GM23338 (cell line): Measurements from ENCODE around the gene ZNF277. TPM values are rescaled to one million over a fixed set of nuclear protein-coding genes. Genes with fewer than 3 reads are reported as not detected.

Experiments
- ATAC-seq: fragments of 200-7000 bp; cut with Tn5 transposase; 3 replicates; pipeline ENCODE4 v1.9.1; 2020
- DNase-seq: peaks from one replicate; pipeline ENCODE4 v3.0.0-alpha.2; 2015; ENCODE audit warnings: low spot score
- H2AFZ ChIP-seq: fragments of 200-600 bp; sonication (generic); 2 replicates; pipeline ENCODE4 v1.8.0; 2016; ENCODE audit warnings: antibody characterized with exemption, mild to moderate bottlenecking, moderate library complexity
- H3F3A ChIP-seq: fragments of 200-600 bp; sonication (generic); replicated peaks from 2 replicates; pipeline ENCODE4 v1.8.0; 2017; ENCODE audit warnings: antibody characterized with exemption, mixed run types, low read depth
- H3K27ac ChIP-seq: fragments of 200-600 bp; sonication (generic); 2 replicates; pipeline ENCODE4 v1.6.1; 2016; ENCODE audit warnings: low read depth
- H3K27me3 ChIP-seq: fragments of 200-600 bp; sonication (generic); 2 replicates; pipeline ENCODE4 v1.8.0; 2016; ENCODE audit warnings: mild to moderate bottlenecking, mixed run types, moderate library complexity; ENCODE audit not compliant: insufficient read depth
- H3K36me3 ChIP-seq: fragments of 200-600 bp; sonication (generic); 2 replicates; pipeline ENCODE4 v1.8.0; 2016; ENCODE audit warnings: mild to moderate bottlenecking; ENCODE audit not compliant: insufficient read depth
- H3K4me1 ChIP-seq: fragments of 200-600 bp; sonication (generic); 2 replicates; pipeline ENCODE4 v1.8.0; 2016; ENCODE audit warnings: mild to moderate bottlenecking, moderate library complexity; ENCODE audit not compliant: insufficient read depth
- H3K4me2 ChIP-seq: fragments of 200-600 bp; sonication (generic); 2 replicates; pipeline ENCODE4 v1.7.1; 2017; ENCODE audit warnings: mixed run types
- H3K4me3 ChIP-seq: fragments of 200-600 bp; sonication (generic); 2 replicates; pipeline ENCODE4 v1.6.1; 2016; ENCODE audit warnings: mixed run types
- H3K79me2 ChIP-seq: fragments of 200-600 bp; sonication (generic); replicated peaks from 2 replicates; pipeline ENCODE4 v1.8.0; 2017; ENCODE audit warnings: mild to moderate bottlenecking; ENCODE audit not compliant: insufficient read depth
- H3K9me2 ChIP-seq: fragments of 200-600 bp; sonication (generic); 2 replicates; pipeline ENCODE4 v1.8.0; 2017; ENCODE audit not compliant: insufficient read depth
- H4K20me1 ChIP-seq: fragments of 200-600 bp; sonication (generic); replicated peaks from 2 replicates; pipeline ENCODE4 v1.8.0; 2017; ENCODE audit warnings: mild to moderate bottlenecking; ENCODE audit not compliant: insufficient read depth
- H3K27ac Mint-ChIP-seq: 2 replicates; pipeline ENCODE4 v1.8.0; 2020; ENCODE audit warnings: inconsistent platforms, mild to moderate bottlenecking, moderate library complexity, mixed read lengths
- H3K27me3 Mint-ChIP-seq: 3 replicates; pipeline ENCODE4 v1.8.0; 2022; ENCODE audit warnings: low read depth, mild to moderate bottlenecking, moderate library complexity, mixed read lengths, inconsistent platforms; ENCODE audit not compliant: insufficient read depth, poor library complexity
- H3K36me3 Mint-ChIP-seq: 3 replicates; pipeline ENCODE4 v1.8.0; 2021; ENCODE audit warnings: low read depth, mild to moderate bottlenecking, inconsistent platforms, moderate library complexity, mixed read lengths
- H3K4me1 Mint-ChIP-seq: 3 replicates; pipeline ENCODE4 v1.8.0; 2020; ENCODE audit warnings: mild to moderate bottlenecking, inconsistent platforms, mixed read lengths
- H3K4me3 Mint-ChIP-seq: 3 replicates; pipeline ENCODE4 v1.8.0; 2021; ENCODE audit warnings: moderate library complexity, mild to moderate bottlenecking, inconsistent platforms, mixed read lengths
- H3K9me3 Mint-ChIP-seq: 3 replicates; pipeline ENCODE4 v1.8.0; 2020; ENCODE audit warnings: moderate library complexity, mild to moderate bottlenecking, inconsistent platforms, mixed read lengths
- CREB1 ChIP-seq: fragments of 250-450 bp; sonication (Bioruptor Pico); IDR thresholded peaks from 2 replicates; pipeline ENCODE4 v1.5.0; 2020; ENCODE audit warnings: low read depth, mild to moderate bottlenecking, moderate library complexity
- CTCF ChIP-seq, 2 experiments: fragments of 200-600 bp in 1 of 2; sonication (generic) in 1 of 2; conservative IDR thresholded peaks; 2 replicates each; pipeline versions ENCODE4 v1.5.1 to v1.6.1; 2016 to 2017; ENCODE audit warnings: antibody characterized with exemption in 2 of 2, low read depth in 2 of 2, mild to moderate bottlenecking in 2 of 2, moderate library complexity in 1 of 2
- EZH2 ChIP-seq: fragments of 200-600 bp; sonication (generic); IDR thresholded peaks from one replicate; pipeline ENCODE4 v1.8.0; 2017; ENCODE audit warnings: antibody characterized with exemption, mild to moderate bottlenecking, low read depth; ENCODE audit not compliant: unreplicated experiment
- NANOG ChIP-seq: IDR thresholded peaks from 2 replicates; pipeline ENCODE4 v1.6.1; 2016; ENCODE audit warnings: antibody characterized with exemption, borderline replicate concordance
- REST ChIP-seq: IDR thresholded peaks from one replicate; pipeline ENCODE4 v1.6.1; 2018; ENCODE audit warnings: antibody characterized with exemption; ENCODE audit not compliant: unreplicated experiment
- STAT1 ChIP-seq: IDR thresholded peaks from one replicate; pipeline ENCODE4 v1.6.1; 2016; ENCODE audit warnings: antibody characterized with exemption; ENCODE audit not compliant: unreplicated experiment
- polyA plus RNA-seq: library from polyadenylated mRNA; unstranded; fragments of >200 nt; fragmentation: Nextera tagmentation; extraction: Ambion mirVana; gene quantifications from 2 replicates; pipeline ENCODE4 v1.2.1, GENCODE V29; 2016
- total RNA-seq: library from RNA; depleted of rRNA; stranded (reverse); fragments of >200 nt; shearing (Covaris generic); gene quantifications from 2 replicates; pipeline ENCODE4 v1.2.3, GENCODE V29; 2014
- TF ChIP-seq, protein P1 (sequence below): IDR thresholded peaks from 2 replicates; pipeline ENCODE4 v1.6.1; 2016; ENCODE audit warnings: antibody characterized with exemption
- TF ChIP-seq, protein P2 (sequence below): fragments of 250-450 bp; sonication (Bioruptor Pico); IDR thresholded peaks from 2 replicates; pipeline ENCODE4 v1.5.0; 2020; ENCODE audit warnings: mild to moderate bottlenecking, moderate library complexity

The ZNF277 gene
- total and polyA plus RNA-seq, 2 experiments from 2014 or later, result 25.4 to 28.9 TPM

DNA sequence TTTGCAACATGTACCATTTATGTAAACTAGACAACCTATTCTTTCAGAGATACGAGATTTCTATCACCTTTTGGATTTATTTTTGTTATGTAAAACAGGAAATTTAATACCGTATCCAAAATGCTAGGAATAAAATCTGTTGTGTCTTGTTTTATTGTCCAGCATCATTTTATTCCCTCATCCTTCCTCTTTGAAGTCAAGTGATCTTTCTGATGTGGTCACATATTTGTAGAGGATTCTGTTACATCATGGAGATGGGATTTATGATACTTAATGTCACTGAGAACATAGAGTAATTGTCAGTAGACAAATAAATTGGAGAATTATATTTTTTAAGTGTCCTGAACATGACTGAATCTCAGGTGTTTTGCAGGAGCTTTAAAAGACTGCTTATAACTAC is 64.7 kb downstream of the ZNF277 start:
- Histone ChIP-seq H2AFZ (no peak overlapping the region), H3K4me1 (peaks cover 34% of the 10 kb centered on the region), H3F3A (no peaks in the 10 kb centered on the region), H3K79me2 (peaks cover 35% of the 10 kb centered on the region), H3K27ac (no peak overlapping the region), H3K4me3 (no peak overlapping the region), H3K27me3 (no peaks in the 10 kb centered on the region), H3K9me2 (no peaks in the 10 kb centered on the region), H3K36me3 (no peaks in the 10 kb centered on the region), H3K4me2 (no peak overlapping the region), H4K20me1 (0 out of 2 replicates have a peak, but pooled peaks cover 3% of the 10 kb centered on the region)
- no peak overlapping the region for H3K27ac Mint-ChIP-seq
- no peaks in the 10 kb centered on the region for H3K9me3 Mint-ChIP-seq
- DNase-seq (no peak), ATAC-seq (no peak)
- peaks cover 33% of the 10 kb centered on the region for H3K4me1 Mint-ChIP-seq
- TF ChIP-seq CREB1 (CRISPR knock-in tag) (no peak), EZH2 (no peak)
- no peak overlapping the region for H3K4me3 Mint-ChIP-seq
- H3K27me3 Mint-ChIP-seq, result no peaks in the 10 kb centered on the region
- H3K36me3 Mint-ChIP-seq, result no peaks in the 10 kb centered on the region

- Histone ChIP-seq H3K4me3 (no peak overlapping the region), H3K27ac (no peak overlapping the region), H3K4me2 (0 out of 2 replicates have a peak overlapping the region, but pooled peaks have one; percentile 7), H3K4me1 (peaks cover 24% of the 10 kb centered on the region), H3F3A (no peaks in the 10 kb centered on the region), H3K79me2 (peaks cover 28% of the 10 kb centered on the region), H3K27me3 (no peaks in the 10 kb centered on the region), H3K9me2 (no peaks in the 10 kb centered on the region), H3K36me3 (no peaks in the 10 kb centered on the region), H4K20me1 (no peaks in the 10 kb centered on the region), H2AFZ (no peak overlapping the region)
- Mint-ChIP-seq H3K27me3 (no peaks in the 10 kb centered on the region), H3K27ac (peak overlapping the region; percentile 38), H3K9me3 (no peaks in the 10 kb centered on the region), H3K36me3 (no peaks in the 10 kb centered on the region), H3K4me1 (peaks cover 18% of the 10 kb centered on the region), H3K4me3 (no peak overlapping the region)
- peak; percentile 28 for DNase-seq
- ATAC-seq, result peak; percentile 69
- TF ChIP-seq, protein P1, sequence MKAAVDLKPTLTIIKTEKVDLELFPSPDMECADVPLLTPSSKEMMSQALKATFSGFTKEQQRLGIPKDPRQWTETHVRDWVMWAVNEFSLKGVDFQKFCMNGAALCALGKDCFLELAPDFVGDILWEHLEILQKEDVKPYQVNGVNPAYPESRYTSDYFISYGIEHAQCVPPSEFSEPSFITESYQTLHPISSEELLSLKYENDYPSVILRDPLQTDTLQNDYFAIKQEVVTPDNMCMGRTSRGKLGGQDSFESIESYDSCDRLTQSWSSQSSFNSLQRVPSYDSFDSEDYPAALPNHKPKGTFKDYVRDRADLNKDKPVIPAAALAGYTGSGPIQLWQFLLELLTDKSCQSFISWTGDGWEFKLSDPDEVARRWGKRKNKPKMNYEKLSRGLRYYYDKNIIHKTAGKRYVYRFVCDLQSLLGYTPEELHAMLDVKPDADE, result no peak
- TF ChIP-seq CREB1 (CRISPR knock-in tag), result no peak
- TF ChIP-seq CTCF (conservative IDR thresholded peaks at IDR 0.05; ENCODE audit: low read depth in 2 of 2), result no peak
- no peak for TF ChIP-seq REST
- no peak for TF ChIP-seq STAT1
- TF ChIP-seq, protein P2, sequence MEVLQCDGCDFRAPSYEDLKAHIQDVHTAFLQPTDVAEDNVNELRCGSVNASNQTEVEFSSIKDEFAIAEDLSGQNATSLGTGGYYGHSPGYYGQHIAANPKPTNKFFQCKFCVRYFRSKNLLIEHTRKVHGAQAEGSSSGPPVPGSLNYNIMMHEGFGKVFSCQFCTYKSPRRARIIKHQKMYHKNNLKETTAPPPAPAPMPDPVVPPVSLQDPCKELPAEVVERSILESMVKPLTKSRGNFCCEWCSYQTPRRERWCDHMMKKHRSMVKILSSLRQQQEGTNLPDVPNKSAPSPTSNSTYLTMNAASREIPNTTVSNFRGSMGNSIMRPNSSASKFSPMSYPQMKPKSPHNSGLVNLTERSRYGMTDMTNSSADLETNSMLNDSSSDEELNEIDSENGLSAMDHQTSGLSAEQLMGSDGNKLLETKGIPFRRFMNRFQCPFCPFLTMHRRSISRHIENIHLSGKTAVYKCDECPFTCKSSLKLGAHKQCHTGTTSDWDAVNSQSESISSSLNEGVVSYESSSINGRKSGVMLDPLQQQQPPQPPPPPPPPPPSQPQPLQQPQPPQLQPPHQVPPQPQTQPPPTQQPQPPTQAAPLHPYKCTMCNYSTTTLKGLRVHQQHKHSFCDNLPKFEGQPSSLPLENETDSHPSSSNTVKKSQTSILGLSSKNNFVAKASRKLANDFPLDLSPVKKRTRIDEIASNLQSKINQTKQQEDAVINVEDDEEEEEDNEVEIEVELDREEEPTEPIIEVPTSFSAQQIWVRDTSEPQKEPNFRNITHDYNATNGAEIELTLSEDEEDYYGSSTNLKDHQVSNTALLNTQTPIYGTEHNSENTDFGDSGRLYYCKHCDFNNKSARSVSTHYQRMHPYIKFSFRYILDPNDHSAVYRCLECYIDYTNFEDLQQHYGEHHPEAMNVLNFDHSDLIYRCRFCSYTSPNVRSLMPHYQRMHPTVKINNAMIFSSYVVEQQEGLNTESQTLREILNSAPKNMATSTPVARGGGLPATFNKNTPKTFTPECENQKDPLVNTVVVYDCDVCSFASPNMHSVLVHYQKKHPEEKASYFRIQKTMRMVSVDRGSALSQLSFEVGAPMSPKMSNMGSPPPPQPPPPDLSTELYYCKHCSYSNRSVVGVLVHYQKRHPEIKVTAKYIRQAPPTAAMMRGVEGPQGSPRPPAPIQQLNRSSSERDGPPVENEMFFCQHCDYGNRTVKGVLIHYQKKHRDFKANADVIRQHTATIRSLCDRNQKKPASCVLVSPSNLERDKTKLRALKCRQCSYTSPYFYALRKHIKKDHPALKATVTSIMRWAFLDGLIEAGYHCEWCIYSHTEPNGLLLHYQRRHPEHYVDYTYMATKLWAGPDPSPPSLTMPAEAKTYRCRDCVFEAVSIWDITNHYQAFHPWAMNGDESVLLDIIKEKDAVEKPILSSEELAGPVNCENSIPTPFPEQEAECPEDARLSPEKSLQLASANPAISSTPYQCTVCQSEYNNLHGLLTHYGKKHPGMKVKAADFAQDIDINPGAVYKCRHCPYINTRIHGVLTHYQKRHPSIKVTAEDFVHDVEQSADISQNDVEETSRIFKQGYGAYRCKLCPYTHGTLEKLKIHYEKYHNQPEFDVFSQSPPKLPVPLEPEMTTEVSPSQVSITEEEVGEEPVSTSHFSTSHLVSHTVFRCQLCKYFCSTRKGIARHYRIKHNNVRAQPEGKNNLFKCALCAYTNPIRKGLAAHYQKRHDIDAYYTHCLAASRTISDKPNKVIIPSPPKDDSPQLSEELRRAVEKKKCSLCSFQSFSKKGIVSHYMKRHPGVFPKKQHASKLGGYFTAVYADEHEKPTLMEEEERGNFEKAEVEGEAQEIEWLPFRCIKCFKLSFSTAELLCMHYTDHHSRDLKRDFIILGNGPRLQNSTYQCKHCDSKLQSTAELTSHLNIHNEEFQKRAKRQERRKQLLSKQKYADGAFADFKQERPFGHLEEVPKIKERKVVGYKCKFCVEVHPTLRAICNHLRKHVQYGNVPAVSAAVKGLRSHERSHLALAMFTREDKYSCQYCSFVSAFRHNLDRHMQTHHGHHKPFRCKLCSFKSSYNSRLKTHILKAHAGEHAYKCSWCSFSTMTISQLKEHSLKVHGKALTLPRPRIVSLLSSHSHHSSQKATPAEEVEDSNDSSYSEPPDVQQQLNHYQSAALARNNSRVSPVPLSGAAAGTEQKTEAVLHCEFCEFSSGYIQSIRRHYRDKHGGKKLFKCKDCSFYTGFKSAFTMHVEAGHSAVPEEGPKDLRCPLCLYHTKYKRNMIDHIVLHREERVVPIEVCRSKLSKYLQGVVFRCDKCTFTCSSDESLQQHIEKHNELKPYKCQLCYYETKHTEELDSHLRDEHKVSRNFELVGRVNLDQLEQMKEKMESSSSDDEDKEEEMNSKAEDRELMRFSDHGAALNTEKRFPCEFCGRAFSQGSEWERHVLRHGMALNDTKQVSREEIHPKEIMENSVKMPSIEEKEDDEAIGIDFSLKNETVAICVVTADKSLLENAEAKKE, result no peak
- TF ChIP-seq NANOG, result no peak
These were observed 66.5 kb downstream of the ZNF277 start for GRCh38 chr7:112272921-112273561.
